Caco-2 (cell line): ENCODE measurements around the gene COL5A2. TPM values are rescaled to one million over a fixed set of nuclear protein-coding genes. Genes with fewer than 3 reads are reported as not detected.

Experiments
- BruUV-seq: library from RNA; stranded (reverse); fragments of 400-500 nt; replicated peaks from 2 replicates; lab custom pipeline; 2021; lab: Mats Ljungman, UMichigan
- CTCF ChIA-PET: fragments of 300-600 bp; sonication (Branson Sonifier 250); formaldehyde crosslinking; loops from one replicate; lab custom pipeline; 2022; ENCODE audit warnings: antibody characterized with exemption; lab: Charles Lee
- POLR2A ChIA-PET: fragments of 300-600 bp; sonication (Branson Sonifier 250); formaldehyde crosslinking; loops from one replicate; lab custom pipeline; 2022; ENCODE audit warnings: antibody characterized with exemption; lab: Charles Lee
- DNase-seq, 2 experiments: peaks; one replicate each; pipeline versions ENCODE4 v3.0.0 to v3.0.0-alpha.2; 2020 to 2022
- H3K27me3 ChIP-seq: replicated peaks from 2 replicates; pipeline ENCODE4 v1.6.0; 2011; ENCODE audit warnings: low read length; ENCODE audit not compliant: control insufficient read depth, insufficient read depth
- H3K36me3 ChIP-seq: 2 replicates; pipeline ENCODE4 v1.5.1; 2011; ENCODE audit warnings: low read length; ENCODE audit not compliant: control insufficient read depth, insufficient read depth
- H3K4me1 ChIP-seq: fragments of 250-450 bp; sonication (Bioruptor Pico); 2 replicates; pipeline ENCODE4 v1.5.1; 2020; ENCODE audit warnings: mild to moderate bottlenecking
- H3K4me3 ChIP-seq: 2 replicates; pipeline ENCODE4 v1.5.1; 2011; ENCODE audit warnings: low read depth, mild to moderate bottlenecking, control low read depth, low read length
- H3K9me3 ChIP-seq: fragments of 250-450 bp; sonication (Bioruptor Pico); 2 replicates; pipeline ENCODE4 v1.5.1; 2020; ENCODE audit warnings: mild to moderate bottlenecking, moderate library complexity
- H3K27ac Mint-ChIP-seq: one replicate; pipeline ENCODE4 v1.8.0; 2022; ENCODE audit warnings: mixed read lengths; ENCODE audit not compliant: unreplicated experiment
- H3K27me3 Mint-ChIP-seq: one replicate; pipeline ENCODE4 v1.8.0; 2022; ENCODE audit warnings: mixed read lengths; ENCODE audit not compliant: insufficient read depth, unreplicated experiment
- H3K36me3 Mint-ChIP-seq: one replicate; pipeline ENCODE4 v1.8.0; 2022; ENCODE audit warnings: mild to moderate bottlenecking, mixed read lengths; ENCODE audit not compliant: insufficient read depth, unreplicated experiment
- H3K4me1 Mint-ChIP-seq: one replicate; pipeline ENCODE4 v1.8.0; 2022; ENCODE audit warnings: low read depth, mixed read lengths; ENCODE audit not compliant: unreplicated experiment
- H3K4me3 Mint-ChIP-seq: one replicate; pipeline ENCODE4 v1.8.0; 2022; ENCODE audit warnings: mild to moderate bottlenecking, moderate library complexity, mixed read lengths; ENCODE audit not compliant: unreplicated experiment
- H3K9me3 Mint-ChIP-seq: one replicate; pipeline ENCODE4 v1.8.0; 2022; ENCODE audit warnings: mixed read lengths; ENCODE audit not compliant: unreplicated experiment
- CTCF ChIP-seq, 2 experiments: fragments of 200-600 bp in 1 of 2; IDR thresholded peaks; 1 replicate in 1 of 2; 2 replicates in 1 of 2; pipeline versions ENCODE4 v1.5.1 to v1.8.0; 2011 to 2022; ENCODE audit warnings: antibody characterized with exemption in 1 of 2, control low read depth in 1 of 2, inconsistent platforms in 1 of 2, low read depth in 1 of 2, low read length in 1 of 2, mild to moderate bottlenecking in 1 of 2, moderate library complexity in 1 of 2; ENCODE audit not compliant: insufficient read depth in 1 of 2, severe bottlenecking in 1 of 2, unreplicated experiment in 1 of 2
- intact Hi-C: fragments of 100-400 bp; cut with micrococcal nuclease; formaldehyde crosslinking; loops from one replicate; pipeline ENCODE4 v1.10.0; 2022; ENCODE audit not compliant: unreplicated experiment
- total RNA-seq: library from RNA; stranded (reverse); gene quantifications from 2 replicates; pipeline ENCODE4 v1.2.3, GENCODE V29; 2022

The COL5A2 gene
- total RNA-seq, 1 experiment from 2014 or later, result 244 TPM

GRCh38 chr2:189015359-189015758 is 164.2 kb downstream of the COL5A2 start:
- DNase-seq, result no peak
- CTCF ChIA-PET, result no interaction called here
- Histone ChIP-seq H3K9me3 (no peaks in the 10 kb centered on the region), H3K4me3 (no peak overlapping the region), H3K36me3 (no peaks in the 10 kb centered on the region), H3K27me3 (no peaks in the 10 kb centered on the region), H3K4me1 (no peaks in the 10 kb centered on the region)
- intact Hi-C loops, result no loop called here
- Mint-ChIP-seq H3K4me1 (no peaks in the 10 kb centered on the region), H3K27ac (no peak overlapping the region), H3K4me3 (no peak overlapping the region), H3K27me3 (no peaks in the 10 kb centered on the region), H3K9me3 (no peaks in the 10 kb centered on the region), H3K36me3 (peaks cover 4% of the 10 kb centered on the region)
- POLR2A ChIA-PET, result no interaction called here
- BruUV-seq, result no TSS peak
- no peak for TF ChIP-seq CTCF (IDR thresholded peaks at IDR 0.05; ENCODE audit: insufficient read depth in 1 of 2, low read depth in 1 of 2, low read length in 1 of 2, severe bottlenecking in 1 of 2, unreplicated experiment in 1 of 2)

DNA sequence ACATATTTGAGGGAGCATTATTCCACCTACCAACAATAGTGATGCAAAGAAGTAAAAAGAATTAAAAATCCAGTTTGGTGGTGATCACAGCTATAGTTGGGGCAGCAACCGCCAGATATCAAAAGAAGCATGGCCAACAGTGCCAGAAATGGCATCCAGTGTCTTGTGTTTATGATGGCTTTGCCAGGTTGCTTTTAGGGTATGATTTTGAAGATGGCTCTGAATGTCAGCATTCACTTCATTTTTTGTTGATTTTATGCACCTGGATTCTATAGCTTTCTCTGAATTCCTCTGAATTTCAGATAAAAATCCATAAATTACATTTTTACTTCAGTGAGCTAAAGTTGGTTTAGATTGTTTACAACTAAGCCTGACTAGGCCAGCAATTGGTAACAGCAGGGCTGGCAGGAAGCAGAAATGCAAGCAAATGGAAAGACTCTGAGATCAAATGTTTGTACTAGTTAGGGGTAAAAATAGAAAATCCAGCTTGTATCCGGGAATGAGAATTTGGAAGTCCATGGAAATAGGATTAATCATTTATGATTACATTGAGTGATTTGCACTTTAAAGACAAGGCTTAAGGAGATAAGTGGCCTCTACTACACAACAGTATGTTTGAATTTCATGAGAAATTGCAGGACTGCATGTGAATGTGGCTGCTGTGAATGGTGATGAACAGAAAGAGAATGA is 165.0 kb downstream of the COL5A2 start:
- no peak overlapping the region for H3K27ac Mint-ChIP-seq
- no TSS peak for BruUV-seq
- H3K4me3 Mint-ChIP-seq, result no peak overlapping the region
- Histone ChIP-seq H3K4me3 (no peak overlapping the region), H3K36me3 (no peaks in the 10 kb centered on the region), H3K9me3 (no peaks in the 10 kb centered on the region), H3K4me1 (no peaks in the 10 kb centered on the region), H3K27me3 (no peaks in the 10 kb centered on the region)
- CTCF ChIA-PET, result interaction anchor here (0.6 kb wide), 1 partner anchor 8 kb away, joined by 5 read pairs; no protein-coding TSS in a partner anchor
- intact Hi-C loops, result no loop called here
- peaks cover 5% of the 10 kb centered on the region for H3K36me3 Mint-ChIP-seq
- H3K9me3 Mint-ChIP-seq, result no peaks in the 10 kb centered on the region
- DNase-seq, result no peak
- no peaks in the 10 kb centered on the region for H3K27me3 Mint-ChIP-seq
- POLR2A ChIA-PET, result no interaction called here
- H3K4me1 Mint-ChIP-seq, result no peaks in the 10 kb centered on the region
- no peak for TF ChIP-seq CTCF (IDR thresholded peaks at IDR 0.05; ENCODE audit: insufficient read depth in 1 of 2, low read depth in 1 of 2, low read length in 1 of 2, severe bottlenecking in 1 of 2, unreplicated experiment in 1 of 2)

GRCh38 chr2:189013671-189014448 is 165.7 kb downstream of the COL5A2 start:
- no peak overlapping the region for H3K27ac Mint-ChIP-seq
- peaks cover 5% of the 10 kb centered on the region for H3K36me3 Mint-ChIP-seq

More at GRCh38 chr2:189013671-189014448, 165.7 kb downstream of the COL5A2 start:
- no peak for DNase-seq
- intact Hi-C loops, result no loop called here
- H3K9me3 ChIP-seq, result no peaks in the 10 kb centered on the region
- no peak overlapping the region for H3K4me3 Mint-ChIP-seq
- H3K27me3 Mint-ChIP-seq, result no peaks in the 10 kb centered on the region
- ChIA-PET CTCF (interaction anchor here (0.6 kb wide), 1 partner anchor 8 kb away, joined by 5 read pairs; no protein-coding TSS in a partner anchor), POLR2A (no interaction called here)
- BruUV-seq, result no TSS peak
- no peaks in the 10 kb centered on the region for H3K9me3 Mint-ChIP-seq
- no peak overlapping the region for H3K4me3 ChIP-seq
- TF ChIP-seq CTCF (IDR thresholded peaks at IDR 0.05; ENCODE audit: insufficient read depth in 1 of 2, low read depth in 1 of 2, low read length in 1 of 2, severe bottlenecking in 1 of 2, unreplicated experiment in 1 of 2), result no peak
- H3K27me3 ChIP-seq, result no peaks in the 10 kb centered on the region
- H3K36me3 ChIP-seq, result no peaks in the 10 kb centered on the region
- no peaks in the 10 kb centered on the region for H3K4me1 Mint-ChIP-seq
- H3K4me1 ChIP-seq, result no peaks in the 10 kb centered on the region
